PC-9 (cell line): ENCODE results near the gene IFT20. TPM values are rescaled to one million over a fixed set of nuclear protein-coding genes. Genes with fewer than 3 reads are reported as not detected.

Experiments used
- BruUV-seq: library from RNA; stranded (reverse); fragments of 400-500 nt; replicated peaks from 2 replicates; lab custom pipeline; 2021; lab: Mats Ljungman, UMichigan
- CTCF ChIA-PET: fragments of 300-600 bp; sonication (Branson Sonifier 250); formaldehyde crosslinking; loops from one replicate; lab custom pipeline; 2022; ENCODE audit warnings: antibody characterized with exemption; lab: Charles Lee
- POLR2A ChIA-PET: fragments of 300-600 bp; sonication (Branson Sonifier 250); formaldehyde crosslinking; loops from one replicate; lab custom pipeline; 2022; ENCODE audit warnings: antibody characterized with exemption; ENCODE audit not compliant: unreplicated experiment; lab: Charles Lee
- DNase-seq, 2 experiments: peaks; one replicate each; pipeline versions ENCODE4 v3.0.0 to v3.0.0-alpha.2; 2015 to 2022; ENCODE audit warnings: mixed read lengths in 1 of 2
- H2AFZ ChIP-seq: fragments of 200-600 bp; sonication (generic); 2 replicates; pipeline ENCODE4 v1.8.1; 2017; ENCODE audit warnings: antibody characterized with exemption
- H3F3A ChIP-seq: fragments of 200-600 bp; sonication (generic); 2 replicates; pipeline ENCODE4 v1.8.1; 2017; ENCODE audit warnings: antibody characterized with exemption, mild to moderate bottlenecking, low read depth; ENCODE audit not compliant: insufficient read depth
- H3K27ac ChIP-seq: fragments of 200-600 bp; sonication (generic); 2 replicates; pipeline ENCODE4 v1.6.1; 2016; ENCODE audit warnings: mixed run types
- H3K27me3 ChIP-seq: fragments of 200-600 bp; sonication (generic); 2 replicates; pipeline ENCODE4 v1.6.1; 2016; ENCODE audit warnings: low read depth, mixed run types; ENCODE audit not compliant: insufficient read depth
- H3K36me3 ChIP-seq: fragments of 200-600 bp; sonication (generic); 2 replicates; pipeline ENCODE4 v1.6.1; 2016; ENCODE audit warnings: low read depth, mixed run types
- H3K4me1 ChIP-seq: fragments of 200-600 bp; sonication (generic); replicated peaks from 2 replicates; pipeline ENCODE4 v1.6.1; 2016; ENCODE audit warnings: mixed run types; ENCODE audit not compliant: insufficient read depth
- H3K4me2 ChIP-seq: fragments of 200-600 bp; sonication (generic); 2 replicates; pipeline ENCODE4 v1.6.1; 2017; ENCODE audit warnings: mixed run types
- H3K4me3 ChIP-seq: fragments of 200-600 bp; sonication (generic); 2 replicates; pipeline ENCODE4 v1.6.1; 2016; ENCODE audit warnings: mixed run types
- H3K79me2 ChIP-seq: fragments of 200-600 bp; sonication (generic); 2 replicates; pipeline ENCODE4 v1.6.1; 2017; ENCODE audit warnings: low read depth, mixed run types
- H3K9me2 ChIP-seq: fragments of 200-600 bp; sonication (generic); 2 replicates; pipeline ENCODE4 v1.8.1; 2017; ENCODE audit warnings: mild to moderate bottlenecking; ENCODE audit not compliant: insufficient read depth
- H3K9me3 ChIP-seq: fragments of 200-600 bp; sonication (generic); 2 replicates; pipeline ENCODE4 v1.8.1; 2016; ENCODE audit warnings: low read depth; ENCODE audit not compliant: insufficient read depth
- H4K20me1 ChIP-seq: fragments of 200-600 bp; sonication (generic); 2 replicates; pipeline ENCODE4 v1.8.1; 2017; ENCODE audit not compliant: insufficient read depth
- EZH2 ChIP-seq: fragments of 200-600 bp; sonication (generic); IDR thresholded peaks from 2 replicates; pipeline ENCODE4 v1.8.0; 2017; ENCODE audit warnings: antibody characterized with exemption, low read depth
- intact Hi-C: fragments of 100-400 bp; cut with micrococcal nuclease; formaldehyde crosslinking; loops from one replicate; pipeline ENCODE4 v1.10.0; 2022; ENCODE audit not compliant: unreplicated experiment
- microRNA-seq: library from miRNA; unstranded; fragments of <30 nt; microRNA quantifications from one replicate; pipeline ENCODE4 v1.2.0, GENCODE V29; 2021; ENCODE audit warnings: borderline number of aligned reads, borderline replicate concordance
- total RNA-seq: library from RNA; stranded (reverse); gene quantifications from 2 replicates; pipeline ENCODE4 v1.2.3, GENCODE V29; 2021
- TF ChIP-seq, protein P1 (sequence below): fragments of 200-600 bp; sonication (generic); conservative IDR thresholded peaks from 2 replicates; pipeline ENCODE4 v1.6.1; 2017; ENCODE audit warnings: mixed run types, antibody characterized with exemption, mild to moderate bottlenecking, moderate library complexity

Gene IFT20
- total RNA-seq, 1 experiment from 2014 or later = 42.3 TPM

DNA sequence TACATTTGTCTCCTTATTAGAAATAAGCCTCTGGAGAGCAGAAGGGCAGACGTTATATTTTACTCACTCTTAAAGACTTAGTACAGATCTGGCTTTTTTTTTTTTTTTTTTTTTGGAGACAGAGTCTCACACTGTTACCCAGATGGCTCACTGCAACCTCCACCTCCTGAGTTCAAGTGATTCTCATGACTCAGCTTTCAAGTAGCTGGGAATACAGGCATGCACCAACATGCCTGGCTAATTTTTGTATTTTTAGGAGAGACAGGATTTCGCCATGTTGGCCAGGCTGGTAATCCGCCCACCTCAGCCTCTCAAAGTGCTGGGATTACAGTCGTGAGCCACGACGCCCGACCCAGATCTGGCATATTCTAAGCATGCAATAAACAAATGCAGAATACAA is 52.7 kb downstream of the IFT20 start:
- Histone ChIP-seq H3K79me2 (no peaks in the 10 kb centered on the region), H3K27me3 (no peaks in the 10 kb centered on the region), H3K36me3 (no peaks in the 10 kb centered on the region), H4K20me1 (no peaks in the 10 kb centered on the region), H2AFZ (no peak overlapping the region), H3F3A (peaks cover 11% of the 10 kb centered on the region; the same call in 1 of the 2 replicates), H3K27ac (no peak overlapping the region), H3K4me1 (peaks cover 30% of the 10 kb centered on the region), H3K9me3 (no peaks in the 10 kb centered on the region), H3K4me2 (no peak overlapping the region), H3K4me3 (no peak overlapping the region), H3K9me2 (no peaks in the 10 kb centered on the region)
- ChIA-PET POLR2A (no interaction called here), CTCF (interaction anchor here (0.6 kb wide), 1 partner anchor 134 kb away, joined by 4 read pairs; no protein-coding TSS in a partner anchor)
- intact Hi-C loops = loop anchor here (5.0 kb wide), 1 partner anchor 35 kb away; the partner anchor contains the start of gene TMEM97
- TF ChIP-seq, protein P1, sequence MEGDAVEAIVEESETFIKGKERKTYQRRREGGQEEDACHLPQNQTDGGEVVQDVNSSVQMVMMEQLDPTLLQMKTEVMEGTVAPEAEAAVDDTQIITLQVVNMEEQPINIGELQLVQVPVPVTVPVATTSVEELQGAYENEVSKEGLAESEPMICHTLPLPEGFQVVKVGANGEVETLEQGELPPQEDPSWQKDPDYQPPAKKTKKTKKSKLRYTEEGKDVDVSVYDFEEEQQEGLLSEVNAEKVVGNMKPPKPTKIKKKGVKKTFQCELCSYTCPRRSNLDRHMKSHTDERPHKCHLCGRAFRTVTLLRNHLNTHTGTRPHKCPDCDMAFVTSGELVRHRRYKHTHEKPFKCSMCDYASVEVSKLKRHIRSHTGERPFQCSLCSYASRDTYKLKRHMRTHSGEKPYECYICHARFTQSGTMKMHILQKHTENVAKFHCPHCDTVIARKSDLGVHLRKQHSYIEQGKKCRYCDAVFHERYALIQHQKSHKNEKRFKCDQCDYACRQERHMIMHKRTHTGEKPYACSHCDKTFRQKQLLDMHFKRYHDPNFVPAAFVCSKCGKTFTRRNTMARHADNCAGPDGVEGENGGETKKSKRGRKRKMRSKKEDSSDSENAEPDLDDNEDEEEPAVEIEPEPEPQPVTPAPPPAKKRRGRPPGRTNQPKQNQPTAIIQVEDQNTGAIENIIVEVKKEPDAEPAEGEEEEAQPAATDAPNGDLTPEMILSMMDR = no peak
- TF ChIP-seq EZH2 = no peak
- no TSS peak for BruUV-seq
- DNase-seq = peak; percentile 25 to 47

DNA sequence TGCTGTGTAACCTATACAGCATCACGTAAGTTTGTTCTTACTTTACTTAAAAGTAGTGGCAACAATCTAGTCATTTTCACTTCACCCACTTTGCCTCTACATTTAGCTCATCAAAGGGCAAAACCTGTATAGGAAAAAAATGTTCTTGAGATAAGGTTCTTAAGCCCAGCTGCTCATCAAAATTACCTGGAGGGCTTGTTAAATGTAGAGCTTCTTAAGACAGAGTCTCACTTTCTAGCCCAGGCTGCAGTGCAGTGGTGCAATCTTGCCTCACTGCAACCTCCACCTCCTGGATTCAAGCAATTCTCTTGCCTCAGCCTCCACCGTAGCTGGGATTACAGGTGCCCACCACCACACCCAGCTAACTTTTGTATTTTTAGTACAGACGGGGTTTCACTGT is 54.4 kb downstream of the IFT20 start:
- Histone ChIP-seq H2AFZ (no peak overlapping the region), H3K27me3 (no peaks in the 10 kb centered on the region; the same call in 1 of the 2 replicates), H3K4me2 (no peak overlapping the region), H3K27ac (no peak overlapping the region), H3K9me2 (no peaks in the 10 kb centered on the region), H3K9me3 (no peaks in the 10 kb centered on the region), H4K20me1 (no peaks in the 10 kb centered on the region), H3K79me2 (no peaks in the 10 kb centered on the region), H3F3A (peaks cover 11% of the 10 kb centered on the region; the same call in 1 of the 2 replicates), H3K36me3 (no peaks in the 10 kb centered on the region), H3K4me3 (no peak overlapping the region), H3K4me1 (peaks cover 34% of the 10 kb centered on the region)
- ChIA-PET POLR2A (interaction anchor here (0.6 to 0.7 kb wide), 2 partner anchors 45 to 49 kb away, joined by 5 read pairs; no protein-coding TSS in a partner anchor), CTCF (no interaction called here)
- TF ChIP-seq EZH2 = no peak
- TF ChIP-seq, protein P1 = no peak
- BruUV-seq = no TSS peak
- no peak for DNase-seq
- intact Hi-C loops = loop anchor here (5.0 kb wide), 1 partner anchor 36 kb away; the partner anchor contains the start of gene TMEM97

DNA sequence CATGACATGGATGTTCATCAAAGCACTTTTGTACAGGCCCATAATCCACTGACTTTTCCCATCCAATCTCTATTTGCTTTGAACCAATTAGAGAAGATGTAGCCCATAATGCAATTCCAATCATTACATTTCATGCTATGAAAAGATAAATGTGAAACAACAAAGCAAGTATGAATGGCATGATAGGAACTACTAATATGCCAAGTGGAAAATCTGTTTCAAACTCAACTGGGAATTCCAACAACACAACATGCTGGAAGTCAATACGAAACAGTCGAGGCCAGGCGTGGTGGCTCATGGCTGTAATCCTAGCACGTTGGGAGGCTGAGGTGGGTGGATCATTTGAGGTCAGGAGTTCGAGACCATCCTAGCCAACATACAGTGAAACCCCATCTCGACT is 55.9 kb downstream of the IFT20 start:
- Histone ChIP-seq H3K36me3 (no peaks in the 10 kb centered on the region), H3K4me3 (no peak overlapping the region), H3K9me2 (no peaks in the 10 kb centered on the region), H3K79me2 (no peaks in the 10 kb centered on the region), H2AFZ (no peak overlapping the region), H4K20me1 (no peaks in the 10 kb centered on the region), H3K27me3 (peaks cover 11% of the 10 kb centered on the region; the same call in 1 of the 2 replicates), H3K4me2 (no peak overlapping the region), H3F3A (peaks cover 11% of the 10 kb centered on the region; the same call in 1 of the 2 replicates), H3K27ac (no peak overlapping the region), H3K4me1 (peaks cover 34% of the 10 kb centered on the region), H3K9me3 (no peaks in the 10 kb centered on the region)
- intact Hi-C loops = loop anchor here (5.0 kb wide), 1 partner anchor 58 kb away; the partner anchor contains the start of genes IFT20 and TNFAIP1
- DNase-seq = no peak
- POLR2A ChIA-PET = interaction anchor here (0.6 kb wide), 1 partner anchor 37 kb away, joined by 3 read pairs; no protein-coding TSS in a partner anchor
- CTCF ChIA-PET = no interaction called here
- BruUV-seq = no TSS peak
- TF ChIP-seq, protein P1 = no peak
- no peak for TF ChIP-seq EZH2

Small RNA genes within 50 kb of the gene (microRNA-seq; reads per million reads assigned to microRNA genes)
- 2.7 reads per million for gene MIR4723

Other genes starting within 250 kb of the IFT20 start
- gene TMEM97, start 16.3 kb downstream of the IFT20 start, total RNA-seq = 28.8 and 46.4 TPM in 2 replicates
- 46.8 and 48.8 TPM in 2 replicates for gene TNFAIP1, start 289 bp upstream of the IFT20 start, total RNA-seq
- 84.5 and 98.2 TPM in 2 replicates for gene POLDIP2, start 22.1 kb upstream of the IFT20 start, total RNA-seq
- gene SEBOX, start 29.7 kb upstream of the IFT20 start, total RNA-seq = not detected in 2 replicates
- gene VTN, start 34.8 kb upstream of the IFT20 start, total RNA-seq = not detected in 2 replicates
- gene SARM1, start 36.2 kb upstream of the IFT20 start, total RNA-seq = 7.3 and 8.6 TPM in 2 replicates
- 12.6 and 14.9 TPM in 2 replicates for gene SLC46A1, start 70.7 kb upstream of the IFT20 start, total RNA-seq
- not detected in 2 replicates for gene SLC13A2, start 138.2 kb upstream of the IFT20 start, total RNA-seq
- not detected in 2 replicates for gene FOXN1, start 170.9 kb upstream of the IFT20 start, total RNA-seq
- 39.7 and 48.8 TPM in 2 replicates for gene UNC119, start 217.2 kb upstream of the IFT20 start, total RNA-seq
- 57.6 and 64.2 TPM in 2 replicates for gene PIGS, start 236.1 kb upstream of the IFT20 start, total RNA-seq
- gene ALDOC, start 241.4 kb upstream of the IFT20 start, total RNA-seq = 17.4 and 21.6 TPM in 2 replicates